K562 (cell line): Measurements from ENCODE around the gene ALKBH2. TPM values are rescaled to one million over a fixed set of nuclear protein-coding genes. Genes with fewer than 3 reads are reported as not detected.

ENCODE experiments used
- ATAC-seq: fragments of 200-7000 bp; cut with Tn5 transposase; 3 replicates; pipeline ENCODE4 v1.9.1; 2020; ENCODE audit warnings: moderate library complexity
- BruUV-seq: library from RNA; stranded (reverse); fragments of 400-500 nt; replicated peaks from 2 replicates; lab custom pipeline; 2021; lab: Mats Ljungman, UMichigan
- CTCF ChIA-PET: fragments of 300-600 bp; formaldehyde crosslinking; extraction: SDS; loops from one replicate; lab custom pipeline; 2021; ENCODE audit warnings: low intra/inter-chr PET ratio; lab: Yijun Ruan, JAX
- POLR2A ChIA-PET: fragments of 300-600, 350-650 bp; sonication (Branson Sonifier 250); formaldehyde crosslinking; extraction: SDS; loops from one replicate; lab custom pipeline; 2021; ENCODE audit warnings: antibody characterized with exemption, inconsistent platforms; lab: Yijun Ruan, JAX
- DNase-seq, 4 experiments: peaks; one replicate each; pipeline versions ENCODE4 v3.0.0 to v3.0.0-alpha.2; 2011 to 2018; ENCODE audit warnings: low spot score in 3 of 4, mixed read lengths in 3 of 4; ENCODE audit errors: extremely low read depth in 1 of 4
- FAIRE-seq: peaks from 2 replicates; lab custom pipeline; 2011; peaks lifted over from hg19 to GRCh38; lab: Jason Lieb, UNC
- H2AFZ ChIP-seq: 2 replicates; pipeline ENCODE4 v1.6.0; 2011; ENCODE audit warnings: low read depth, low read length, control low read depth, inconsistent platforms
- H3K27ac ChIP-seq: fragments of 200-600 bp; 3 replicates; pipeline ENCODE4 v1.8.0; 2011; ENCODE audit warnings: low read depth, mild to moderate bottlenecking, control low read depth, inconsistent platforms, low read length, moderate library complexity, mixed read lengths; ENCODE audit errors: extremely low read depth
- H3K27me3 ChIP-seq, 2 experiments: fragments of 300-600 bp in 1 of 2; 2 replicates in 1 of 2; 3 replicates in 1 of 2; pipeline versions ENCODE4 v1.6.0 to v1.8.0; 2011; ENCODE audit warnings: inconsistent platforms in 2 of 2, low read length in 2 of 2, mild to moderate bottlenecking in 1 of 2, mixed read lengths in 1 of 2, moderate library complexity in 1 of 2; ENCODE audit not compliant: control insufficient read depth in 2 of 2, insufficient read depth in 2 of 2
- H3K36me3 ChIP-seq: fragments of 300-600 bp; 3 replicates; pipeline ENCODE4 v1.8.0; 2011; ENCODE audit warnings: mild to moderate bottlenecking, low read length, inconsistent platforms; ENCODE audit not compliant: control insufficient read depth, insufficient read depth
- H3K4me1 ChIP-seq, 2 experiments: fragments of 200-600 bp in 1 of 2; replicated peaks in 1 of 2; 2 replicates in 1 of 2; 3 replicates in 1 of 2; pipeline versions ENCODE4 v1.5.1 to v1.8.0; 2011; ENCODE audit warnings: inconsistent platforms in 2 of 2, low read length in 2 of 2, mild to moderate bottlenecking in 1 of 2, mixed read lengths in 1 of 2, moderate library complexity in 1 of 2; ENCODE audit not compliant: control insufficient read depth in 2 of 2, insufficient read depth in 2 of 2
- H3K4me2 ChIP-seq: 2 replicates; pipeline ENCODE4 v1.6.1; 2011; ENCODE audit warnings: low read length, control low read depth, inconsistent platforms, mixed read lengths; ENCODE audit not compliant: insufficient read depth
- H3K4me3 ChIP-seq: fragments of 200-600 bp; sonication (generic), shearing (Covaris generic); 2 replicates; pipeline ENCODE4 v1.5.1; 2016; ENCODE audit warnings: control low read depth, inconsistent platforms
- H3K79me2 ChIP-seq: fragments of 200-600 bp; 3 replicates; pipeline ENCODE4 v1.8.0; 2011; ENCODE audit warnings: low read length, inconsistent platforms; ENCODE audit not compliant: control insufficient read depth, insufficient read depth
- H3K9ac ChIP-seq, 2 experiments: 2 replicates each; pipeline versions ENCODE4 v1.6.0 to v1.6.1; 2011; ENCODE audit warnings: low read depth in 2 of 2, low read length in 2 of 2, control low read depth in 1 of 2, inconsistent platforms in 1 of 2, mild to moderate bottlenecking in 1 of 2, mixed read lengths in 1 of 2; ENCODE audit not compliant: insufficient read depth in 1 of 2
- H3K9me1 ChIP-seq: one replicate; pipeline ENCODE4 v1.6.0; 2011; ENCODE audit warnings: inconsistent platforms, mild to moderate bottlenecking, low read length, moderate library complexity; ENCODE audit not compliant: control insufficient read depth, insufficient read depth
- H3K9me3 ChIP-seq: replicated peaks from 2 replicates; pipeline ENCODE4 v1.5.1; 2011; ENCODE audit warnings: low read depth, low read length, inconsistent platforms; ENCODE audit not compliant: control insufficient read depth, insufficient read depth
- H4K20me1 ChIP-seq: replicated peaks from 2 replicates; pipeline ENCODE4 v1.6.1; 2011; ENCODE audit warnings: low read length, inconsistent platforms, mixed read lengths; ENCODE audit not compliant: control insufficient read depth, insufficient read depth
- ARID3B ChIP-seq: fragments of 250-450 bp; sonication (Bioruptor Pico); IDR thresholded peaks from 2 replicates; pipeline ENCODE4 v1.4.0; 2020; ENCODE audit warnings: borderline replicate concordance
- BRD4 ChIP-seq: fragments of 200-600 bp; sonication (generic); IDR thresholded peaks from 2 replicates; pipeline ENCODE4 v1.6.1; 2017; ENCODE audit warnings: inconsistent platforms
- CCNT2 ChIP-seq: IDR thresholded peaks from 2 replicates; pipeline ENCODE4 v1.6.1; 2011; ENCODE audit warnings: borderline replicate concordance, low read depth, mild to moderate bottlenecking, moderate library complexity, mixed read lengths, low read length; ENCODE audit not compliant: insufficient read length; ENCODE audit errors: extremely low read depth
- CEBPZ ChIP-seq: fragments of 150-350 bp; IDR thresholded peaks from 2 replicates; pipeline ENCODE4 v1.6.1; 2014; ENCODE audit warnings: low read depth, mild to moderate bottlenecking, low read length, borderline replicate concordance
- DLX4 ChIP-seq: fragments of 250-450 bp; sonication (Bioruptor Pico); IDR thresholded peaks from 2 replicates; pipeline ENCODE4 v1.6.1; 2021; ENCODE audit warnings: mild to moderate bottlenecking
- FOXA1 ChIP-seq: fragments of 450-650 bp; IDR thresholded peaks from 2 replicates; pipeline ENCODE4 v1.6.1; 2016; ENCODE audit warnings: mild to moderate bottlenecking, borderline replicate concordance
- MAFF ChIP-seq: IDR thresholded peaks from 2 replicates; pipeline ENCODE4 v1.6.1; 2012; ENCODE audit warnings: low read length, improper control_type of control experiment
- NFE2 ChIP-seq: IDR thresholded peaks from 2 replicates; pipeline ENCODE4 v1.6.1; 2014; ENCODE audit warnings: antibody characterized with exemption, low read depth
- RB1 ChIP-seq: fragments of 450-650 bp; IDR thresholded peaks from 2 replicates; pipeline ENCODE4 v1.6.1; 2017; ENCODE audit warnings: low read depth, mild to moderate bottlenecking
- SFPQ ChIP-seq: fragments of 200-400 bp; formaldehyde crosslinking; IDR thresholded peaks from 2 replicates; pipeline ENCODE4 v1.6.1; 2017; ENCODE audit warnings: mild to moderate bottlenecking, low read depth, low read length, moderate library complexity
- SP1 ChIP-seq: sonication (generic); formaldehyde crosslinking; IDR thresholded peaks from 2 replicates; pipeline ENCODE4 v1.8.1; 2022; ENCODE audit warnings: mild to moderate bottlenecking, missing genetic modification reagents
- SREBF1 ChIP-seq: fragments of 150-350 bp; IDR thresholded peaks from 2 replicates; pipeline ENCODE4 v1.6.1; 2014; ENCODE audit warnings: antibody characterized with exemption, low read depth, low read length, borderline replicate concordance
- SRSF3 ChIP-seq: fragments of 200-400 bp; formaldehyde crosslinking; IDR thresholded peaks from 2 replicates; pipeline ENCODE4 v1.6.1; 2016; ENCODE audit warnings: mild to moderate bottlenecking, low read length, moderate library complexity; ENCODE audit not compliant: insufficient read depth
- ZC3H11A ChIP-seq: IDR thresholded peaks from 2 replicates; pipeline ENCODE4 v1.6.1; 2012; ENCODE audit warnings: low read depth, low read length, improper control_type of control experiment
- ZNF224 ChIP-seq: sonication (generic); formaldehyde crosslinking; IDR thresholded peaks from 2 replicates; pipeline ENCODE4 v1.8.0; 2022; ENCODE audit warnings: mild to moderate bottlenecking, missing genetic modification reagents
- ZNF3 ChIP-seq: fragments of 250-450 bp; sonication (Bioruptor Pico); IDR thresholded peaks from 2 replicates; pipeline ENCODE4 v1.5.0; 2021; ENCODE audit warnings: mild to moderate bottlenecking, moderate library complexity
- WGBS: fragments of 100-300 bp; shearing (Covaris generic); methylation state at CpG from one replicate; pipeline ENCODE4 v1.1.6; 2016; ENCODE audit warnings: low coverage, mixed read lengths; ENCODE audit not compliant: insufficient coverage; ENCODE audit errors: missing lambda C conversion rate; 5-methylcytosine and 5-hydroxymethylcytosine counted together
- in situ Hi-C: fragments of 300-500 bp; cut with MboI; formaldehyde crosslinking; loops from 4 replicates; pipeline ENCODE4 v1.15.0; 2018; ENCODE audit warnings: inconsistent platforms, mixed read lengths
- intact Hi-C: fragments of 100-400 bp; cut with micrococcal nuclease; formaldehyde crosslinking; loops from 2 replicates; pipeline ENCODE4 v1.14.2; 2022
- polyA plus RNA-seq, 8 experiments: library from polyadenylated mRNA; depleted of rRNA in 4 of 8; stranded (reverse) in 5 of 8; unstranded in 3 of 8; fragments of >200 nt; fragmentation: Nextera tagmentation in 2 of 8; fragmentation: Illumina TruSeq in 1 of 8; extraction: Ambion mirVana in 2 of 8; extraction: Trizol in 1 of 8; gene quantifications; 2 replicates each; pipeline versions ENCODE4 v1.2.1 to v1.2.3, GENCODE V29; 2011 to 2014; ENCODE audit warnings: inconsistent platforms in 1 of 8, missing spikeins in 1 of 8
- total RNA-seq, 7 experiments: library from RNA; depleted of rRNA in 6 of 7; stranded (reverse); fragments of >200 nt in 6 of 7; fragmentation: Illumina TruSeq in 2 of 7; extraction: Trizol in 2 of 7; gene quantifications; 2 replicates each; pipeline versions ENCODE4 v1.2.1 to v1.2.3, GENCODE V29; 2011 to 2021; ENCODE audit warnings: low replicate concordance in 1 of 7

The ALKBH2 gene
- total and polyA plus RNA-seq, 9 of the 15 experiments (the other 6 are each of a cell fraction or from before 2014, with no cell fraction given): 5.9 to 56.1 (median 41.9) TPM

GRCh38 chr12:109064143-109064542 lies 29.1 kb downstream of the ALKBH2 start:
- FAIRE-seq (no peak), ATAC-seq (no peak), DNase-seq (no peak)
- Histone ChIP-seq H2AFZ (no peak overlapping the region), H3K9me3 (no peaks in the 10 kb centered on the region), H3K9me1 (no peaks in the 10 kb centered on the region), H3K36me3 (peaks cover 13% of the 10 kb centered on the region; the same call in 2 of the 3 replicates), H4K20me1 (no peaks in the 10 kb centered on the region), H3K27ac (no peak overlapping the region), H3K4me2 (no peak overlapping the region), H3K27me3 (no peaks in the 10 kb centered on the region), H3K79me2 (no peaks in the 10 kb centered on the region), H3K4me1 (no peaks in the 10 kb centered on the region), H3K9ac (no peak overlapping the region), H3K4me3 (no peak overlapping the region)
- ChIA-PET CTCF (no interaction called here), POLR2A (no interaction called here)
- in situ Hi-C loops (no loop called here), intact Hi-C loops (no loop called here)
- TF ChIP-seq DLX4 (CRISPR knock-in tag): no peak
- no peak for TF ChIP-seq SP1
- TF ChIP-seq CCNT2: no peak
- no peak for TF ChIP-seq SFPQ
- no peak for TF ChIP-seq ZNF3 (CRISPR knock-in tag)
- TF ChIP-seq ZNF224: no peak
- TF ChIP-seq ARID3B (CRISPR knock-in tag): no peak
- no peak for TF ChIP-seq CEBPZ
- no peak for TF ChIP-seq FOXA1
- no peak for TF ChIP-seq MAFF
- no peak for TF ChIP-seq ZC3H11A
- TF ChIP-seq SREBF1: no peak
- TF ChIP-seq RB1: no peak
- TF ChIP-seq NFE2: no peak
- TF ChIP-seq SRSF3: no peak
- TF ChIP-seq BRD4: no peak
- WGBS: 58% methylated on average over 3 of the region's 3 CpGs
- no TSS peak for BruUV-seq
